HTR-8/SVneo (cell line): ENCODE results near the gene FEM1A.
"Not testable (repeated sequence)": the region's sequence is repeated elsewhere in the genome, so short reads cannot be mapped to it uniquely, and the experiment has no call there.

ENCODE experiments used
- DNase-seq: peaks from one replicate; pipeline ENCODE4 v3.0.0; 2011; ENCODE audit warnings: low spot score, mixed read lengths; ENCODE audit not compliant: insufficient read length
- FAIRE-seq: peaks from 2 replicates; lab custom pipeline; 2011; peaks lifted over from hg19 to GRCh38; lab: Jason Lieb, UNC

FEM1A gene

DNA sequence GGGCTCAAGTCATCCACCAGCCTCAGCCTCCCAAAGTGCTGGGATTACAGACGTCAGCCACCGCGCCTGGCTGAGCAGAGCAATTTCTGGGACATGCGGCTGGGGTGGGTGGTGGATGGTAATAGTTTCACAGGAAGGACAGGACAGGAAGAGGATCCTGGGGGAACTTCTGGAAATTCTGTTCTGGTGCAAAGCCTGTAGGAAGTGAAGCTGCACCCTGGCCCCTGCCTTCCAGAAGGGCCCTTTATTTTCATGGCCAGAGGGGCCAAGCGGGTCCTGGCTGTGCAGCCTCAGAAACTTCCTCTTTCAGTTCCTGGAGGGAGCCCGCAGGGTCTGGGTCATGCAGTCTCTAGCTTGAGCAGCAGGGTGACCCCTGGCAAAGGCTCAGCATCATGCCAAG is 15.7 kb downstream of the FEM1A start:
- FAIRE-seq (no peak), DNase-seq (no peak)

DNA sequence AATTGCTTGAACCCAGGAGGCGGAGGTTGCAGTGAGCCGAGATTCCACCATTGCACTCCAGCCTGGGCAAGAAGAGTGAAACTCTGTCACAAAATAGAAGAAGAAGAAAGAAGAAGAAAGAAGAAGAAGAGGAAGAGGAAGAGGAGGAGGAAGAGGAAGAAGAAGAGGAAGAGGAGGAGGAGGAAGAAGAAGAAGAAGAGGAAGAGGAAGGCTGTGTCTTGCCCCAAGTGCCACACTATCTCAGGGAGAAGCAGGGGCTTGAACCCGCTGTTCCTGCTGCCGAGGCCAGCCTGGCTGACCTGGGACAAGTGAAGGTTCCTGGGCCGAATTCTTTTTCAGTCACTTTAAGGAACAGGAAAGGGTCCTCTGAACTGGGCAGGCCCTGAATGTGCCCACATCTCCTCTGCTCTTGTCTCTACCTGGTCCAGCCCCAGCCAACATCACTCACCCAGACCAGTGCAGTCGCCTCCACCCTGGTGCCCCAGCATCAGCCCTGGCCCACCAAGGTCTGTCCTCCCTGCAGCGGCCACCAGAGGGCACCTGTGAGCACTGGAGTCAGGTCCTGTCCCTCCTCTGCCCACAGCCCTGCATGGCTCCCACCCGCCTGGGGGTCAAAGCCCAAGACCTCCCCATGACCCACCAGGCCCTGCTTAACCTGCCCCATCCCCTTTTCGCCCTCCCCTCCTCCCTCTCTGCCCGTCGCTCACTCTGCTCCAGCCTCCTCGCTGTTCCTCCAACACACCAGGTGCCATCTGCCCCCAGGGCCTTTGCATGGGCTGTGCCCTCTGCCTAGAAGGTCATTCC is 20.0 kb downstream of the FEM1A start:
- FAIRE-seq (no peak), DNase-seq (peak; percentile 57)

GRCh38 chr19:4814625-4815425 is 23.3 kb downstream of the FEM1A start:
- no peak for FAIRE-seq

DNA sequence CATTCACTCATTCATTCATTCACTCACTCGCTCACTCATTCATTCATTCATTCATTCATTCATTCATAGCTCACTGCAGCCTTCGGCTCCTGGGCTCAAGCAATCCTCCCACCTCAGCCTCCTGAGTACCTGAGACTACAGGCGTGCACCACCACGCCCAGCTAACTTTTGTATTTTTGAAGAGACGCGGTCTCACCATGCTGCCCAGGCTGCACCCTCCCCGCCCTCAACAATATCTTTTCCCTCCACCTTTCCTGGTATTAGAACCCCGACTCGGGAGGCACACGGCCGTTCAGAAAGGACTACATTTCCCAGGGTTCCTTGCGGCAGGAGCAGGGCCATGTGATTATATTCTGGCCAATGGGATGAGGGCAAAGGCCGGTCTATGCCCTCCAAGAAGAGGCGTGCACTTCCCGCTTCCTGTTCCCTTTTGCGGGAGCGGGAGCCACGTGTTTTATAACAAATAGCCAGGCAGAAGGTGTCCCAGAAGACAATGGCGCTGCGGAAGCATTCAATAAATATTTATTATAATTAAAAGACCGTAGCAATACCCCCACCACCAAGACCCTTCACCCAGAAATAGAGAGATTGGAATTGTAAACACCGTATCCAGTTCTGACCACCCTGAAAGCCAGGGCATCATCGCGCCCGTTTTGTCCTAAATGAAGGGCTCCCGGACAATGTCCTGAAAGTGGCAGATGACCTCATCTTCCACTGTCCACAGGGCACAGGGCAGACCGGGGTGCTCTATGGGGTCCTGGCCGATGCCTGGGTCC is 24.1 kb downstream of the FEM1A start:
- DNase-seq (peak; percentile 89), FAIRE-seq (no peak)

More at GRCh38 chr19:4814625-4815425, 23.3 kb downstream of the FEM1A start:
- no peak for DNase-seq

- no peak for FAIRE-seq
- no peak for DNase-seq
Observed at GRCh38 chr19:4816202-4816949, 24.8 kb downstream of the FEM1A start.

DNA sequence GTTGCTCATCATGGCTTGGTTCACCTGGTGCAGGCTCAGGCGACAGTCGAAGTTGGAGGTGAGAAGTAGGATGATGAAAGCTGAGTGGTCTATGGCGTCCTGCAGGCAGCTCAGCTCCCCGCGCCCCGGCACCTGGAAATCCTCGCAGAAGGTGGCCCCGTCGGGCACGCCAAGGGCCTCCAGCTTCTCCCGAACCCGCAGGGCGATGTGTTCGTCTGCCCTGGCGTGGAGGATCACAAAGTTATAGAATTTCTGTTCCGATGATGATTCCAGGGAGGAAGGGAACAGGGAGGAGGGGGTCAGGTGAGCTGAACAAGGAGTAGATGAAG is 25.4 kb downstream of the FEM1A start:
- DNase-seq (no peak), FAIRE-seq (no peak)

- FAIRE-seq: no peak
- DNase-seq: no peak
Observed at GRCh38 chr19:4817467-4818277, 26.1 kb downstream of the FEM1A start.

GRCh38 chr19:4821265-4821664 is 29.7 kb downstream of the FEM1A start:
- no peak for DNase-seq
- no peak for FAIRE-seq

DNA sequence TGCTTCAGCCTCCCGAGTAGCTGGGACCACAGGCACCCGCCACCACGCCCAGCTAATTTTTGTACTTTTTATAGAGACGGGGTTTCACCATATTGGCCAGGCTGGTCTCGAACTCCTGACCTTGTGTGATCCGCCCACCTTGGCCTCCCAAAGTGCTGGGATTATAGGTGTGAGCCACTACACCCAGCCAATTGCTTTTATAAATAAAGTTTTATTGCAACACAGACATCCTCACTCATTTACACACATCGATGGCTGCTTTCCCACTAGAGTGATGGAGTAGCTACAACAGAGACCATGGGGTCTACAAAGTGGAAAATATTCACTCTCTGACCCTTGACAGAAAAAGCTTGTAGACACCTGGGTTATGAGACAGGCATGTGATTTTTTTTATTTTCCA is 30.8 kb downstream of the FEM1A start:
- FAIRE-seq, DNase-seq: not testable (repeated sequence)

GRCh38 chr19:4823577-4823976 is 32.0 kb downstream of the FEM1A start:
- DNase-seq (no peak), FAIRE-seq (no peak)

GRCh38 chr19:4829001-4829712 is 37.6 kb downstream of the FEM1A start:
- DNase-seq (no peak), FAIRE-seq (no peak)

DNA sequence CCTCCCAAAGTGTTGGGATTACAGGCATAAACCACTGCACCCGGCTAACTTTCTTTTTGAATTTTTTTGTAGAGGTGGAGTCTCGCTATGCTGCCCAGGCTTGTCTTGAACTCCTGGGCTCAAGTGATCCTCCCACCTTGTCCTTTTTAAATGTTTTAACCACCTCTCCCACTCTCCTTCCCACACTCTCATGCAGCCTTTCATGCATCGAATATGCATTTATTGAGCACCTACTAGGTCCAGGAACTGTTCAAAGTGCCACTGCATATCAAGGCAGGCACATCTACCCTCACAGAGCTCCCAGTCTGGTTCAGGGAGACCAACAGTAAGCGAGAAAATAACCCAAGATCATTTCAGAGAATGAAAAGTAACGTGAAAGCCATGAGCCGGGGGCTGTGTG is 38.8 kb downstream of the FEM1A start:
- FAIRE-seq (no peak), DNase-seq (no peak)

GRCh38 chr19:4830768-4831265 is 39.3 kb downstream of the FEM1A start:
- DNase-seq (no peak), FAIRE-seq (no peak)

DNA sequence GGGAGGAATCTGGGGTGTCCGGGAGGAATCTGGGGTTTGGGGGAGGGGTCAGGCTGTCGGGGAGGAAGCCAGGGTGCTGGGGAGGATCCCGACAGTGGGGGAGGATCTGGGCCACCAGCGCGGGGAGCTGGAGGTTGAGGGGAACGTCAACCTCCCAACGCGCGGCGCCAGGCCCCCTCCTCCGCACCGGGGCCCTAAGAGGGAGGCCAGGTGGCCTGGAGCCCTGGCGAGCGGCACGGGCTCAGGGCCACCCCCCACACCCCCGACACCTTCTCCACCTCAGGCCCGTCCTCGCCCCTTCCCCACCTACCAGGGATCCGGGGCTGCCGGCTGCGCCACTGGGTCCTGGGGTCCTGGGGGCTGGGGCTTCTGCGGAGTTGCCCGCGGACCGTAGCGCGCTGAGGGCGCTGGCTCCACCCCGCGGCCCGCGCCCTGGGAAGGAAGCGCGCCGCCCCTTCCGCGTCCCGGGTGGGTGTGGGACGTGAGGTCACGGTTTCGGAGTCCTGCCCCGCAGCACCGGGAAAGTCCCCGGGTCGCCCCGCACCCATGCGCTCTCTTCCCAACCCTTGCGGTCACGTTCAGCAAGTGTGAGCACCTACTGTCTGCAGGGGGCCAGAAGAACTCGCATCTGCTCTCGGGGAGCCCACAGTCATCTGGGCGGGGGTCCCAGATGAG is 39.9 kb downstream of the FEM1A start, which contains the start of gene TICAM1:
TSS of gene TICAM1 (minus strand) at position 409 of the 675 bp plus-strand sequence. CDS start 13,335 bp downstream, outside the sequence.
- FAIRE-seq (no peak), DNase-seq (peak; percentile 64)

- DNase-seq: not testable (repeated sequence)
Observed at GRCh38 chr19:4831979-4832340, 40.4 kb downstream of the FEM1A start.

DNA sequence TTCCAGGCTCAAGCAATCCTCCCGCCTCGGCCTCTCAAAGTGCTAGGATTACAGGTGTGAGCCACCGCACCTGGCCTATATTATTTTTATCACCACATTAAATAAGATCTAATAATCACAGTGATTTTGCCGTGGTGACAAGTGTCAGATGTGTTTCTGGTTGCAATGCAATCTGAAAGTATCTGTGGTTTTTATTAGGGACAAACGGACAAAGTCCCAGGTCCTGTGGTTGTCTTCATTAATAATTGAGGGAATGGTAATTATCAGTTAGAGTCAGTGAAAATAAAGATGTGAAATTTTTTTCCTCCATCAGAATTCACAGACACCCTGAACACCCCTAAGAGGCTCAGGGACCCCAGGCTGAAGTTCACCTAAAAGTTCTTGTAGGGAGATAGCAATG is 41.2 kb downstream of the FEM1A start:
- DNase-seq (no peak), FAIRE-seq (no peak)

More at GRCh38 chr19:4831979-4832340, 40.4 kb downstream of the FEM1A start:
- not testable (repeated sequence) for FAIRE-seq

DNA sequence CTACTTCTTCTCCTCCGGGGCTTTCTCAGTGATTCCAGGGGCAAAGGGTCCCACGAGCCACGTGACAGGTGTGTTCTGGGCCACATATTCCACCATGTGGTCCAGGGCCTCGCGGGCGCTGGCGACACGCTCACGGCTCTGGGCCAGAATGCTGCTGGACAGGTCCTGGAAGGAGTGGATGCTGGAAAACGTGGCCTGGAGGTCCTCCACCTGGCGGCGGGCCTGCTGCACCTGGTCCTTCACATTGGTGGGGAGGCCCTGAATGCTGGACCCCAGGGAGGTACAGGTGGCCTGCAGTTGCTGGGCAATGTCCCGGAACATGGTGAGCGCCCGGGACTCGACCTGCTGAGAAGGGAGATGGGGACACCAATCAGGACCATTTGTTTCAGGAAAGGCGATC is 47.7 kb downstream of the FEM1A start:
- FAIRE-seq: no peak
- DNase-seq: no peak

DNA sequence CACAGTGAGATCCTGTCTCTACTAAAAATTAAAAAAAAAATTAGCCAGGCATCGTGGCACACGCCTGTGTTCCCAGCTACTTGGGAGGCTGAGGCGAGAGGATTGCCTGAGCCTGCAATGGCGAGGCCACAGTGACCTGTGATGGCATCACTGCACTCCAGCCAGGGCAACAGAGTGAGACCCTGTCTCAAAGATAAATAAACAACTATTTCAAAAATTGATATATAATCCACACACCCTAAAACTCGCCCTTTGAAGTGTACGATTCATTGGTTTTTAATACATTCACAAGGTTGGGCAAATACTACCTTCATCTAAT is 52.1 kb downstream of the FEM1A start:
- DNase-seq (no peak), FAIRE-seq (no peak)
